MM.1S (cell line): ENCODE measurements around the gene UBLCP1.

Experiments used
- EZH2 ChIP-seq: fragments of 300-600 bp; sonication (generic); optimal IDR thresholded peaks from 2 replicates; pipeline ENCODE3; 2017; ENCODE audit warnings: low read depth, mild to moderate bottlenecking, antibody characterized with exemption, low read length, mixed read lengths
- TF ChIP-seq, protein P1 (sequence below): fragments of 300-600 bp; sonication (generic); IDR thresholded peaks from 2 replicates; pipeline ENCODE4 v1.5.1; 2016; ENCODE audit warnings: antibody characterized with exemption, low read length, mixed read lengths

DNA sequence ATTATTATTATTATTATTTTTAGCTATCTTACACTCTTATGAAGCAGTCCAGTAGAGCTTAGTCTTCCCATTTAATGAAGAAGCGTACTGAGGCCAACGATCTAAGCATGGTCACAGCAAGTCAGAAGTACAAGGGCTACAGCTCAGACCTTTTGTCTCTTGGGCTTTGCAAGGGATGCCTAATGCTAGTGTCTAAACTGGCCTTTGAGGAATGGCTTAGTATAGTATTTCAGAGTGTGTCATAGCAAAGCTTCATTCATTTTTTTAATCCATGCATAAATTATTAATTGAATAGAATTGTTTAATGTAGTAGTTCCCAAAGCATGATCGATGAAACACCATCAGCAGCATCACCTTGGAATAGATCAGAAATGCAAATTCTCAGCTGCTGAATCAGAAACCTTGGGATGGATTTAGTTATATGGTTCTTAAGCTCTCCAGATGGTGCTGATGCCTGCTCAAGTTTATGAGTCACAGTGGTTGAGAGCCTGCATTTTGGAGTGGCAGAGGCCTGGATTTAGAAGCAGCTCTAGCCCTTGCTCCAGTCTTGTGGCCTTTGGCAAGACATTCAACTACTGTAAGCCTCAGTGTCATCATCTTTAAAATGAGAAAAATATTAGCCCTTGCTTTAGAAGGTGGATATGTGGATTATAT lies 61.1 kb downstream of the UBLCP1 start:
- TF ChIP-seq, protein P1, sequence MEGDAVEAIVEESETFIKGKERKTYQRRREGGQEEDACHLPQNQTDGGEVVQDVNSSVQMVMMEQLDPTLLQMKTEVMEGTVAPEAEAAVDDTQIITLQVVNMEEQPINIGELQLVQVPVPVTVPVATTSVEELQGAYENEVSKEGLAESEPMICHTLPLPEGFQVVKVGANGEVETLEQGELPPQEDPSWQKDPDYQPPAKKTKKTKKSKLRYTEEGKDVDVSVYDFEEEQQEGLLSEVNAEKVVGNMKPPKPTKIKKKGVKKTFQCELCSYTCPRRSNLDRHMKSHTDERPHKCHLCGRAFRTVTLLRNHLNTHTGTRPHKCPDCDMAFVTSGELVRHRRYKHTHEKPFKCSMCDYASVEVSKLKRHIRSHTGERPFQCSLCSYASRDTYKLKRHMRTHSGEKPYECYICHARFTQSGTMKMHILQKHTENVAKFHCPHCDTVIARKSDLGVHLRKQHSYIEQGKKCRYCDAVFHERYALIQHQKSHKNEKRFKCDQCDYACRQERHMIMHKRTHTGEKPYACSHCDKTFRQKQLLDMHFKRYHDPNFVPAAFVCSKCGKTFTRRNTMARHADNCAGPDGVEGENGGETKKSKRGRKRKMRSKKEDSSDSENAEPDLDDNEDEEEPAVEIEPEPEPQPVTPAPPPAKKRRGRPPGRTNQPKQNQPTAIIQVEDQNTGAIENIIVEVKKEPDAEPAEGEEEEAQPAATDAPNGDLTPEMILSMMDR, result no peak
- TF ChIP-seq EZH2, result no peak
